ENCODE measurements around the gene DEFB118.

DNA sequence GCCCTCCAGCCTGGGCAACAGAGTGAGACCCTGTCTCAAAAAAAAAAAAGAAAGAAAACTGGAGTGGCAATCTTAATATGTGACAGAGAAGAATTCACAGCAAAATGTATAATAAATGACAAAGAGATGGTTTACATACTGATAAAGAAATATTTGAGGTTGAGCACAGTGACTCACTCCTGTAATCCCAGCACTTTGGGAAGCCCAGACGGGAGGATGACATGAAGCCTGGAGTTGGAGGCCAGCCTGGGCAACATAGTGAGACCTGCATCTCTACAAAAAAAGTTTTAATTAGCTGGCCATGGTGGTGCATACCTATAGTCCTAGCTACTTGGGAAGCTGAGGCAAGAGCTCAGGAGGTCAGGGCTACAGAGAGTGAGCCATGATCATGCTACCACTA is 12.4 kb upstream of the DEFB118 start:
- no peak for TF ChIP-seq CTCF (IDR thresholded peaks at IDR 0.05)
- no peak for TF ChIP-seq POLR2A (IDR thresholded peaks at IDR 0.05)
